A673 (cell line): ENCODE results near the gene METTL23.

Experiments
- EZH2 ChIP-seq: fragments of 200-600 bp; sonication (generic); IDR thresholded peaks from 2 replicates; pipeline ENCODE4 v1.6.1; 2017; ENCODE audit warnings: borderline replicate concordance, low read depth, mild to moderate bottlenecking, mixed read lengths, antibody characterized with exemption, low read length; ENCODE audit not compliant: poor library complexity, severe bottlenecking
- TF ChIP-seq, protein P1 (sequence below): fragments of 300-800, 200-600 bp; sonication (generic); conservative IDR thresholded peaks from 2 replicates; pipeline ENCODE4 v1.5.1; 2017; ENCODE audit warnings: low read depth, mild to moderate bottlenecking, antibody characterized with exemption, low read length, moderate library complexity, mixed read lengths

GRCh38 chr17:76715496-76715830 lies 11.2 kb upstream of the METTL23 start:
- TF ChIP-seq, protein P1, sequence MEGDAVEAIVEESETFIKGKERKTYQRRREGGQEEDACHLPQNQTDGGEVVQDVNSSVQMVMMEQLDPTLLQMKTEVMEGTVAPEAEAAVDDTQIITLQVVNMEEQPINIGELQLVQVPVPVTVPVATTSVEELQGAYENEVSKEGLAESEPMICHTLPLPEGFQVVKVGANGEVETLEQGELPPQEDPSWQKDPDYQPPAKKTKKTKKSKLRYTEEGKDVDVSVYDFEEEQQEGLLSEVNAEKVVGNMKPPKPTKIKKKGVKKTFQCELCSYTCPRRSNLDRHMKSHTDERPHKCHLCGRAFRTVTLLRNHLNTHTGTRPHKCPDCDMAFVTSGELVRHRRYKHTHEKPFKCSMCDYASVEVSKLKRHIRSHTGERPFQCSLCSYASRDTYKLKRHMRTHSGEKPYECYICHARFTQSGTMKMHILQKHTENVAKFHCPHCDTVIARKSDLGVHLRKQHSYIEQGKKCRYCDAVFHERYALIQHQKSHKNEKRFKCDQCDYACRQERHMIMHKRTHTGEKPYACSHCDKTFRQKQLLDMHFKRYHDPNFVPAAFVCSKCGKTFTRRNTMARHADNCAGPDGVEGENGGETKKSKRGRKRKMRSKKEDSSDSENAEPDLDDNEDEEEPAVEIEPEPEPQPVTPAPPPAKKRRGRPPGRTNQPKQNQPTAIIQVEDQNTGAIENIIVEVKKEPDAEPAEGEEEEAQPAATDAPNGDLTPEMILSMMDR: no peak
- no peak for TF ChIP-seq EZH2
